Stimulated activated CD8-positive, alpha-beta memory T cell treated with anti-CD3 and anti-CD28 coated beads, Interleukin-12 subunit alpha, Interleukin-12 subunit beta, amount 100 ng/mL, for 4 hours (primary cell): ENCODE results near the gene SLC6A19.
"Not testable (repeated sequence)": the region's sequence is repeated elsewhere in the genome, so short reads cannot be mapped to it uniquely, and the experiment has no call there.

Source experiments
- DNase-seq: peaks from one replicate; pipeline ENCODE4 v3.0.0-alpha.2; 2020; ENCODE audit warnings: low read depth

Gene SLC6A19

GRCh38 chr5:1201327-1202025 is at the start of gene SLC6A19:
Gene SLC6A19, plus strand, starts transcription at chr5:1201595. Its CDS starts 56 bp downstream, at chr5:1201651.
- no peak for DNase-seq

GRCh38 chr5:1152156-1152555 is 49.2 kb upstream of the SLC6A19 start:
- peak; percentile 28 for DNase-seq

GRCh38 chr5:1152771-1153282 is 48.6 kb upstream of the SLC6A19 start:
- no peak for DNase-seq

- DNase-seq = no peak
These were observed 48.0 kb upstream of the SLC6A19 start for GRCh38 chr5:1153428-1153827.

GRCh38 chr5:1155191-1156032 is 46.0 kb upstream of the SLC6A19 start:
- no peak for DNase-seq

- DNase-seq = no peak
These were observed 45.2 kb upstream of the SLC6A19 start for GRCh38 chr5:1156033-1156753.

- no peak for DNase-seq
These were observed 44.5 kb upstream of the SLC6A19 start for GRCh38 chr5:1156754-1157460.

GRCh38 chr5:1157461-1157986 is 43.9 kb upstream of the SLC6A19 start:
- not testable (repeated sequence) for DNase-seq

GRCh38 chr5:1158647-1159340 is 42.6 kb upstream of the SLC6A19 start:
- DNase-seq = no peak

- DNase-seq = no peak
These were observed 42.1 kb upstream of the SLC6A19 start for GRCh38 chr5:1159341-1159675.

GRCh38 chr5:1159774-1160406 is 41.5 kb upstream of the SLC6A19 start:
- no peak for DNase-seq

- no peak for DNase-seq
These were observed 40.1 kb upstream of the SLC6A19 start for GRCh38 chr5:1161108-1161832.

- DNase-seq = no peak
These were observed 39.6 kb upstream of the SLC6A19 start for GRCh38 chr5:1161833-1162229.

GRCh38 chr5:1162276-1162675 is 39.1 kb upstream of the SLC6A19 start:
- DNase-seq = no peak

GRCh38 chr5:1162751-1163150 is 38.6 kb upstream of the SLC6A19 start:
- DNase-seq = no peak

GRCh38 chr5:1163366-1163765 is 38.0 kb upstream of the SLC6A19 start:
- DNase-seq = no peak

- no peak for DNase-seq
These were observed 37.5 kb upstream of the SLC6A19 start for GRCh38 chr5:1163879-1164278.

- DNase-seq = no peak
These were observed 36.4 kb upstream of the SLC6A19 start for GRCh38 chr5:1164696-1165630.

- DNase-seq = no peak
These were observed 35.5 kb upstream of the SLC6A19 start for GRCh38 chr5:1165864-1166263.
